DMS153 treated with DMSO at 0.1 percent for 48 hours (cell line): Measurements from ENCODE around the gene CHID1.

Experiments
- DNase-seq: peaks from one replicate; lab custom pipeline; 2025; ENCODE audit not compliant: unreplicated experiment; lab: John Stamatoyannopoulos, UW

The CHID1 gene

GRCh38 chr11:888310-889212 lies 22.0 kb downstream of the CHID1 start:
- DNase-seq: no peak

- no peak for DNase-seq
Measured at GRCh38 chr11:887589-887988, 23.0 kb downstream of the CHID1 start.

- DNase-seq: no peak
Measured at GRCh38 chr11:886568-886967, 24.0 kb downstream of the CHID1 start.

GRCh38 chr11:884578-885070 lies 26.0 kb downstream of the CHID1 start:
- DNase-seq: no peak

GRCh38 chr11:883527-883926 lies 27.1 kb downstream of the CHID1 start:
- no peak for DNase-seq

GRCh38 chr11:882596-882995 lies 28.0 kb downstream of the CHID1 start:
- no peak for DNase-seq

GRCh38 chr11:880447-880846 lies 30.2 kb downstream of the CHID1 start:
- no peak for DNase-seq

- DNase-seq: no peak
Measured at GRCh38 chr11:877565-877964, 33.0 kb downstream of the CHID1 start.

- no peak for DNase-seq
Measured at GRCh38 chr11:876545-876944, 34.1 kb downstream of the CHID1 start.

- DNase-seq: no peak
Measured at GRCh38 chr11:875769-876301, 34.8 kb downstream of the CHID1 start.

GRCh38 chr11:875203-875602 lies 35.4 kb downstream of the CHID1 start:
- DNase-seq: no peak

GRCh38 chr11:873706-874105 lies 36.9 kb downstream of the CHID1 start:
- no peak for DNase-seq

GRCh38 chr11:872799-873198 lies 37.8 kb downstream of the CHID1 start:
- no peak for DNase-seq

- no peak for DNase-seq
Measured at GRCh38 chr11:871472-871871, 39.1 kb downstream of the CHID1 start.

- DNase-seq: no peak
Measured at GRCh38 chr11:870418-870817, 40.2 kb downstream of the CHID1 start.

- no peak for DNase-seq
Measured at GRCh38 chr11:870127-870413, 40.5 kb downstream of the CHID1 start.

- DNase-seq: no peak
Measured at GRCh38 chr11:869399-870126, 41.0 kb downstream of the CHID1 start.

GRCh38 chr11:868802-869201 lies 41.8 kb downstream of the CHID1 start:
- DNase-seq: no peak

- DNase-seq: no peak
Measured at GRCh38 chr11:868394-868793, 42.2 kb downstream of the CHID1 start.

GRCh38 chr11:867856-868358 lies 42.7 kb downstream of the CHID1 start:
- DNase-seq: no peak

GRCh38 chr11:866481-866880 lies 44.1 kb downstream of the CHID1 start:
- no peak for DNase-seq
